Left renal pelvis (tissue), 4 donors: Measurements from ENCODE around the gene CD163L1. TPM values are rescaled to one million over a fixed set of nuclear protein-coding genes. Genes with fewer than 3 reads are reported as not detected.

Experiments
- DNase-seq, 4 donors: peaks; one replicate each; pipeline ENCODE4 v3.0.0-alpha.2; 2013; ENCODE audit warnings: low read depth in 4 of 4, low spot score in 3 of 4
- polyA plus RNA-seq, 4 donors: library from polyadenylated mRNA; unstranded; fragments of 120-200 nt; gene quantifications; one replicate each; pipeline ENCODE4 v1.2.1, GENCODE V29; 2013; ENCODE audit not compliant: insufficient read length in 4 of 4

The CD163L1 gene
- polyA plus RNA-seq, 4 donors, result 1.1 to 5.0 (median 1.7) TPM

- peak in 1 of 4 donors; percentile 2 for DNase-seq
Observed at GRCh38 chr12:7411343-7411742, 32.6 kb downstream of the CD163L1 start.

DNA sequence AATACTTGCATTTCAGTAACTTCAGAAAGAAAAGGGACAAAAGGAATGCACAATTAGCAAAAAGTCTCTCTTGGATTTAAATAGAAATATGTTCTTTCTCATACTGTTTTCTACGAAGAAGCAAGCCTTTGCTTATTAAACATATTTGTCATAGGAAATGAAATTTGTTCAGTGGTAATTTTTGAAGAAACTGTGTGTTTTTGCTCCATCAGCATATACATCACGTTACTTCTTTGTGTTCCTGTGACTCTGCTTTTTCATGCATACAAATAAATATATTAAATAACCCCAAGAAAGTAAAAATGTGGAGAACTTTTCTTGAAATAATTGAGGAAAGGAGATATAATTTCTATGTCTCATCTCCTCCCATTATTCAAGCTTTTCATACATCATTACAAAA, 39.7 kb downstream of the CD163L1 start:
- no peak for DNase-seq

DNA sequence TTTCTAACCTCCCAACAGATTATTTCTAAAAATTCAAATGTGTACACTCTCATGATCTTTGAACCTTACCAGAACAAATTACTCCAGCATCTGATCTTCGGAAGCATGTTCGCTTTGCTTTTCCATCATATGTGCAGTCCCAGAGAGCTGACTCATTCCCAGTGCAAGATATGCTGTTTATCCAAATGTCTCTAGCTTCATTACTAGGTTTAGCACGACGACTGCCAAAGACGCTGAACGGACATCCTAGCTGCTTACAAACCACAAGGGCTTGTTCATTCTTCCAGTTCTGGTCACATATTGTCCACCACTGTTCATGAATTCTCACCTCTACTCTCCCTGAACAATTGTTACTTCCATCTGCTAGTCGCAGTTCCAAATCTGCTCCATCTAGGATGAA, 40.5 kb downstream of the CD163L1 start:
- no peak for DNase-seq

DNA sequence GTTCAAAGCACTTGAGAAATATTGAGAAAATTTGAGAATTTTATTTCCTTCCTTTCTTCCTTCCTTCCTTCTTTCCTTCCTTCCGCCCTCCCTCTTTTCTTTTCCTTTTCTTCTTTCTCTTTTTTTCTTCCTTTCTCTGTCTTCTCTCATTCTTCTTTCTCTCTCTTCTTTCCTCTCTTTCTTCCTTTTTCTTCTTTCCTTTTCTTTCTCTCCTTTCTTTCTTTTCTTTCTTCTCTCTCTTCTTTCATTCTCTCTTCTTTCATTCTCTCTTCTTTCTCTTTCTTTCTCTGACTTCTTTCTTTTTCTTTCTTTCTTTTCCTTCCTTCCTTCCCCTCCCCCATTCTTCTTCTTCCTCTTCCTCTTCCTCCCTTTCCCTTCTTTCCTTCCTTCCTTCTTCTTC, 44.9 kb downstream of the CD163L1 start:
- DNase-seq, result no peak

DNA sequence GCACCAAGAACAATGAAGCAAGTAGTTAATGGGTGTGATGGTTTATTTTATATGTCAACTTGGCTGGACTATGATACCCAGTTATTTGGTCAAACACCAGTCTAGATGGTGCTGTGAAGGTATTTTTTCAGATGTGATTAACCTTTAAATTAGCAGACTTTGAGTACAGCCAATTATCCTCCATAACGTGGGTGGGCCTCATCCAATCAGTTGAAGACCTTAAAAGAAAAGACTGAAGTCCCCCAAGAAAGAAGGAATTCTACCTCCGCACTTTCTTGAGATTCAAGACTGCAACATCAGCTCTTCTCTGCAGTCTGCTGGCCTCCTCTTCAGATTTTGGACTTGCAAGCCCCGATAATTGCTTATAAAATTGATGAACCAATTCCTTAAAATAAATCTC, 47.5 kb downstream of the CD163L1 start:
- DNase-seq, result no peak

DNA sequence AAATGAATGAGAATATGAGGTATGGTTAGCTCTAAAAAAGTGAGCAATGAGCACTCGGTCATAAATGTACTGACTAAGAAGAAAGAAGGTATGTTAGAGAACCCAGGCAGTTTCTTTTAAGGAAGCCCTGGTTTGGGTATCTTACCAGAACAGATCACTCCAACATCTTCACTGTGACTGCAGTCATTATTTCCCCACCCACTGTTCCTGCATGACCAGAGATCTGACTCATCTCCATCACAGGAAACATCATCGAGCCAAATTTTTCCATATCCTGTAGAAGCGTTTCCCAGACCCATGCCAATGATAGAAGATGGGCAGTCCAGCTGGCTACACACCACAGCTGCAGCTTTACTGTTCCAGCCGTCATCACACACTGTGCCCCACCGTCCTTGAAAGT, 48.0 kb downstream of the CD163L1 start:
- no peak for DNase-seq

- DNase-seq, result no peak
Observed at GRCh38 chr12:7387289-7387688, 56.7 kb downstream of the CD163L1 start.

DNA sequence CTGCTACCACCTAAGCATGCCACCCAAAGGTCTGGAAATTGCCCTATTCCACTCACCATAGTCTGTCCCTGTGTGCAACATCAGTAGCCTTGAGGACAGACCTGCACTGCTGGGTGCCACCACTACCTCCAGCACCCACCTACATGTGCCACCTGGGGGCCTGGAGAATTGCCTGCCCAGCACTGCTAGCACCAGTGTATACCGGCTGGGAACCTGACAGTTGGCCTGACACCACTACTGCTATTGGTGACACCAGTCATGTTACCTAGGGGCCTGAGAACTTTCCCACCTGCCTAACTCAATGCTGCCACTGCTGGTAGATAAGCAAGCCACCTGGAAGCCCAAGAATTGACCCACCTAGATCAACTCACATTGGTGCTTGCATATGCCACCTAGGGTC, 60.8 kb downstream of the CD163L1 start:
- no peak for DNase-seq

DNA sequence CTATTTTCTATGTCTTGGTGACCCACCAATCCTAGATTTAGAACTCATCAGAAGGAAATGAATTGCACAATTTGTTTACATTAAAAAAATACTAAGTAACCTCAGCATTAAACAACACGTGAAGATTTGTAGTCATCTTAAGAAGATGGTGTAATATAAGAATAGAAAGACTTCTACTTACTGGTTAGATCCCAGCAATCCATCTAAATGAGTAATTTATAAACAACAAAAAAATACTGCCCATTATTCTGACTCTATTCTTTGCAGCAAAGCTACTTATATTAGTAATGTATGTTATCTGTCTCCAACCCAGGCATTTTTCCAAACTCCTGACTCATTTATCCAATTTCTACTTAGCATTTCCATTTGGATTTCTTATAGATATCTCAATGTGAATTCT, 67.8 kb downstream of the CD163L1 start:
- no peak for DNase-seq

GRCh38 chr12:7375145-7375543, 68.8 kb downstream of the CD163L1 start:
- DNase-seq, result no peak

DNA sequence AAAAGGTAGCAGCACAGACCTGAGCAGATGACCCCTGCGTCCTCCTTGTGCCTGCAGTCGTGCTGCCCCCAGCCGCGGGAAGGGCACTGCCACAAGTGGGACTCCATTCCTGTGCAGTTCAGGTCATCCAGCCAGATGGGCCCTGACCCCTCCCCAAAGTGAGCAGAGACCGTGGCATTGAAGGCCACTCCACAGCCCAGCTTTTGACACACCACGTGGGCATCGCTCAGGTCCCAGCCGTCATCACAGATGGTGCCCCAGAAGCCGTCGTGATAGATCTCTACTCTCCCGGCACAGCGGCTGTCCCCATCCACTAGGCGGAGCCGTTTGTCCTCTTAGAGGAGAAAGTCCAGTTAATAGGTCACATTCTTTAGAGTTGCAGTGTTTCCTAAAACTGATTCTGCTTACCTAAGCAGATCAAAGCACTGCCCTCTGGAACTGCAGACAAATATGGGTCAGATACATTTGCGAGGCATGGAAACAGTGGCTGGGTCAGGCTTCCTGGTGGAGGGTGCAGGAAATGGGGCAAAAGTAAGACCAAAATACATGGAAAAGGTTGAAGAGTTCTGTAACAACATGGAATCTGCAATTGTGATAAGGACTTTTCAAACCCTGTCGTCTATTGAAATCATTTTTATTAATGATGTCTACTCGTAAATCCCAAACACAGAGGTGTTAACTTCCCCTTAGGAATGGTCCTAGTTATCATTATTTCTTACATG, 69.4 kb downstream of the CD163L1 start:
- no peak for DNase-seq

- DNase-seq, result no peak
Observed at GRCh38 chr12:7373226-7373625, 70.7 kb downstream of the CD163L1 start.

GRCh38 chr12:7369274-7369729, 74.7 kb downstream of the CD163L1 start:
- no peak for DNase-seq

GRCh38 chr12:7362734-7363133, 81.2 kb downstream of the CD163L1 start:
- no peak for DNase-seq

DNA sequence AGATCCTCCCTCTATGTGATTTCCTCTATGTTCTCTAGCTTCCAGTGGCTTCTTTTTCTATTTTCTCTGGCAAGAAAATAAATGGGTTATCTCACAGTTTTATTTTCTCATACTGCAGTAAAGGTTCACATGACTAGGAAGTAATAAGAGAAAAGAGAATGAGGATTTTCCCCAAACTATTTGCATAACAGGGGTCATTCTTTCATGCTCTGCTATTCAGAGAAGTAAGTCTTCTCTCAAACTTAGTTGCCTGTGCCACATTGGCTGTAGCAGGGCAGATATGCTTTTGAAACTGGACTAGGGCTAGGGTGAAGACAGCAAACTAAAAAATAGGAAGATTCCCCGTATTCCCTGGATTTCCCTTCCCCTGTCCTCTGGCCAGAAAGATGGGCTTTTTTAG, 82.7 kb downstream of the CD163L1 start:
- no peak for DNase-seq

DNA sequence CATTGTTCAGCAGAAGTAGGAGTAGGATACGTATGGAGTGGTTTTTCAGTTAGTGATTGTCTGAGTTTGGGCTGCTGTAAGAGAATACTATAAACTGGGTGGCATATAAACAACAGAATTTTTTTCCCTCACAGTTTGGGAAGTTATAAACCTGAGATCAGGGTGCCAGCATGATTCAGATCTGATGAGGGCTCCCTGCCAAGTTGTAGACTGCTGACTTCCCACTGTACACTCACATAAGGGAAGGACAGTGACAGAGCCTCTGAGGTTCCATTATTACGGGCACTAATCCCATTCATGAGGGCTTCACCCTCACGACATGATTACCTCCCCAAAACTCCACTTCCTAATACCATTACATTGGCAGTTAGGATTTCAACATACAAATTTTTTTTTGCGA, 89.4 kb downstream of the CD163L1 start:
- no peak for DNase-seq

- no peak for DNase-seq
Observed at GRCh38 chr12:7352661-7353060, 91.3 kb downstream of the CD163L1 start.

- no peak for DNase-seq
Observed at GRCh38 chr12:7351177-7351576, 92.8 kb downstream of the CD163L1 start.

- DNase-seq, result no peak
Observed at GRCh38 chr12:7349418-7349817, 94.5 kb downstream of the CD163L1 start.

DNA sequence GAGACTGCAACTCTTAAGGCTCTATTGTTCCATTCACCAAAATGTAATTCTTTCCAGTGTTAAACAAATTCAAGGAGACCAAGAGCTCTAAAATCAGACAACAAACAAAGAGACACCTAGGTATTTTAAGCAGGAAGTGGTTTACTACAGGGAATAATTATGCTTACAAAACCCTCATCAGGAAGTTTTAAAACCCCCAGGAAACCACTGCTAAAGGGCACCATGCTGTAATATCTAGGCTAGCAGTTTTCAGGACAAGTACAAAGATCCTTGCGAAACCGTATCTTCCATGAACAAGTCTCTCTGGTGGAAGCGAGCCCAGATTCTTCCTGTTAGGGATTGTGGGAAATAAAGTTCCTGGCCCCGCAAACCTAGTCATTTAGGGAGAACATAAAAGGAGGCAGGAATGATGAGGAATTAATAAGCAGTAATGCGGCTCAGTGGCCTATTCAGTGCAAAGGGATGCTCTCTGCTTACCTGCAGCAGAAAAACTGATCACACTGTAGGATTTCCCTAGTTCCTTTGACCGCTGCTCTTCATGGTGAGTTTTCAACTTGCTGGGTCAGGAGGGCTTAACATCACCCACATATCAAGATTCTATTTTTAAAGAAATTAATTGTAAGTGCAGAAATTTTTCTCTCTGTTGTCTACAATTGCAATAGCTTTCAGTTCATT, 97.3 kb downstream of the CD163L1 start:
- DNase-seq, result no peak

GRCh38 chr12:7344833-7345606, 98.9 kb downstream of the CD163L1 start:
- no peak for DNase-seq

- no peak for DNase-seq
Observed at GRCh38 chr12:7339675-7340074, 104.3 kb downstream of the CD163L1 start.
